Measurements from ENCODE around the gene ALDH3A1. TPM values are rescaled to one million over a fixed set of nuclear protein-coding genes. Genes with fewer than 3 reads are reported as not detected.

ALDH3A1 gene
- total RNA-seq, 1 donor: 0.54 TPM

GRCh38 chr17:19740933-19741332 lies 7.2 kb downstream of the ALDH3A1 start:
- H3K4me3 ChIP-seq (ENCODE audit: low read depth, low read length): no peak overlapping the region
- no peak for TF ChIP-seq CTCF (IDR thresholded peaks at IDR 0.05; ENCODE audit: insufficient read depth, low read length)
- DNase-seq (ENCODE audit: low read depth): no peak

- DNase-seq (ENCODE audit: low read depth): no peak
- TF ChIP-seq CTCF (IDR thresholded peaks at IDR 0.05; ENCODE audit: insufficient read depth, low read length): no peak
- H3K4me3 ChIP-seq (ENCODE audit: low read depth, low read length): no peak overlapping the region
These were observed 8.6 kb downstream of the ALDH3A1 start for GRCh38 chr17:19739241-19740201.

GRCh38 chr17:19738757-19739156 lies 9.3 kb downstream of the ALDH3A1 start:
- DNase-seq (ENCODE audit: low read depth): no peak
- TF ChIP-seq CTCF (IDR thresholded peaks at IDR 0.05; ENCODE audit: insufficient read depth, low read length): no peak
- H3K4me3 ChIP-seq (ENCODE audit: low read depth, low read length): no peak overlapping the region

GRCh38 chr17:19738073-19738449 lies 10.0 kb downstream of the ALDH3A1 start:
- no peak for TF ChIP-seq CTCF (IDR thresholded peaks at IDR 0.05; ENCODE audit: insufficient read depth, low read length)
- no peak for DNase-seq (ENCODE audit: low read depth)
- no peak overlapping the region for H3K4me3 ChIP-seq (ENCODE audit: low read depth, low read length)

DNA sequence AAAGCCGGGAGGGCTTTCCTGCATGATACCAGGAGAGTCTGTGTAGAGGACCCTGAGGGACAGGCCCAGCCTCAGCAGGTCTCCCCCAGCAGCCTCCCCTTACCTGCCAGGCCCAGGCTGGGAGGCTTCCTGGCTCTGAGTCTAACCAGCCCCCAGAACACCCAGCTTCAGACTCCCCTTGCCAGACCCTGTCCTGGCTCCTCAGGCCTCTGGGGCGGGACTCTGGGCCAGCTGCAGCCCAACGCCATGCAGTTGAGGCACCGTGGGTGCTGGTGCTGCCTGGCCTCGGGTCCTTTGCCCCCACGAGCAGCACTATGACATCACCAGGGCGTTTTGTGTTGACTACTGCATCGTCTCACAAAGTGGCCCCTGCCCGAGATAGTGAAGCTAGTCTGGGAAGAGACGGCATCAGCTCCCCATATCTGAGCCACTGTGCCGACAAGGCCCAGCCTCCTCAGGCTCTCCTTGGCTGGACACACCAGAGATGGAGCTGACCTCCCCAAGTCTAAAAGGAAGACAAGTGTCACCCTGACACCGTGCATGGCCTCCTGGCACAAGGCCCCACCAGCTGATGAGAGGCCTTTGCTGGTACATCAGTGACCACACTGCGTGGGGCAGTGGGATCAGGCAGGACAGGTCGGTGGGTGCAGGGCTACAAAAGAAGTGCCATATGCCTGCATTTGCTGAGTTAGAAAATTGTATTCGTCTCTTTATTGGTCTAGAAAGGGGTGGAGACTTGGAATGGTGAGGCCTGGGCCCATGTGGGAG lies 10.6 kb downstream of the ALDH3A1 start:
- no peak for TF ChIP-seq CTCF (IDR thresholded peaks at IDR 0.05; ENCODE audit: insufficient read depth, low read length)
- no peak overlapping the region for H3K4me3 ChIP-seq (ENCODE audit: low read depth, low read length)
- no peak for DNase-seq (ENCODE audit: low read depth)

DNA sequence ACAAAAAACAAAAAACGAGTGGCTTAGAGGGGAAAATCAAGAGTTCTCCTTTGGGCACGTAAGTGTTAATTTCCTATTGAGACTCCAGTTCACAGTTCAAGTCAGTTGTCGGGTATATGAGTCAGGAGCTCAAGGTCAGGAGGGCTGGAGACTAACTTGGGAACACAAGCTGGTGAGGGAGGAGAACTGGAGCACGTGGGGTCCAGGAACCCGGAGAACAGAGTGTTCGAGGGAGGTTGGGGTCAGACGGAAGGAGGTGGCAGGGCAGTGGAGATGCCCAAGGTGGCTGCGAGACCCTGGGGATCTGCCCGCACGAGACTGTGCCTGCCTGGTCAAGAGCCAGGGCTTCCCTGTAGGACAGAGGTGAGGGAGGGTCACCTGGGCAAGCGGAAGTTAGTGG lies 12.0 kb downstream of the ALDH3A1 start:
- H3K4me3 ChIP-seq (ENCODE audit: low read depth, low read length): no peak overlapping the region
- TF ChIP-seq CTCF (IDR thresholded peaks at IDR 0.05; ENCODE audit: insufficient read depth, low read length): no peak
- DNase-seq (ENCODE audit: low read depth): no peak
